Activated T-helper 1 cell treated with anti-CD3 and anti-CD28 coated beads, Interleukin-2, amount 50 U/mL, for 16 hours (primary cell): ENCODE measurements around the gene APBB2.

Experiments
- DNase-seq, 2 donors: peaks; one replicate each; pipeline ENCODE4 v3.0.0-alpha.2; 2020; ENCODE audit warnings: low read depth in 1 of 2, low spot score in 1 of 2

The APBB2 gene

DNA sequence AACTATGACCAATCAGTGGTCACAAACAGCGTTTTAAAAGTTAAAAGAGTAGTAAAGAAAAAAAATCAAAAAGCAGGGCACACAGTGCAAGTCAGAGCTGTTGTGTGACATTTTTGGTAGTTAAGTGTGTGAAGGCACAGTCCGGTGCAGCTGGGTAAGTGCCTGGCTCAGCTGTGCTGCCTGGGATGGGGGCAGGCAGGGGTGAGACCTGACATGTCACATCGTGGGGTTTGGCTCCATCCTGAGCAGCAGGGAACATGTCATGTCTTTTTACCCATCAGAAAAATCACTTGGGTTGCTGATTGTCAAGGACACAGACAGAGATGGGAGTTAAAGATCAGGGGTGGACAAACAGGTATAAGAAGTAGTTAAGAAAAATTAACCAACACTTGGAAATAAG is 339.4 kb downstream of the APBB2 start:
- no peak for DNase-seq

DNA sequence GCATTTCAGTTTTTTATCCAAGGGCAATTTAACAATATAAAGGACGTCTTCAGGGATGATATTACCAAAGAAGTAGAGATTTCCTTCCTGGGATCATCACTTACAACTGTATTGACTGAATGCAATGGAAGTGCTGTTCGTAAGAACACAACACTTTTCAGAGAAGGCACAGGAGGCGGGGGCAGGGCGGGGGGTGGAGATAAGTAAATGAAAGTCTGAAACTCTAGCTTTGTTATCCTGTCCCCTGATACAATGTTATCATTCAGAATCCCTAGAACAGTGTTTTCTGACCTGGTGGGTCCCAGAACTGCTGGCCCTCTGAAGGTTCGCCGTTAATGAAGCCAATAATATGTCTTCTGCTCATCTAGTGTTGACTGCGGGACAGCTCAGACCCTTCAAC is 340.0 kb downstream of the APBB2 start:
- no peak for DNase-seq

GRCh38 chr4:40871695-40872250 is 342.6 kb downstream of the APBB2 start:
- DNase-seq, result no peak

GRCh38 chr4:40870150-40870549 is 344.2 kb downstream of the APBB2 start:
- no peak for DNase-seq

- DNase-seq, result no peak
These were observed 348.6 kb downstream of the APBB2 start for GRCh38 chr4:40865696-40866095.

GRCh38 chr4:40864531-40864930 is 349.8 kb downstream of the APBB2 start:
- DNase-seq, result no peak

DNA sequence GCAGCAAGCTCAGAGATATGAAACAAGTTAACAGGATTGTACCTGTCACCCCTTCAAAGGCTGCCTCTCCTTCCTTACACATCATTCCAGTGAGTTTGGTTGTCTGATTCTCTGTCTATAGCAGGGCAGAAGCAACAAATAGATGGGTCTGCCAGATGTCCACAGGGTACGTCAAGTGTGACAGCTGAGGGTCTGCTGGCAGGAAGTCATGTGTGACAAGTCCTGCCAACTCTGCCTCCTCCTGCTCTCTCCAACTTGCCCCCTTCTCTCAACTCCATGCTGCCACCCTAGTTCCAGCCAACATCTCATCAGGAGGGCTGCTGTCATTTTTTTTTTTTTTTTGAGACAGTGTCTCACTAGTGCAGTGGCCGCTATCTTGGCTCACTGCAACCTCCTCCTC is 355.4 kb downstream of the APBB2 start:
- DNase-seq, result no peak

- DNase-seq, result no peak
These were observed 356.4 kb downstream of the APBB2 start for GRCh38 chr4:40857956-40858355.

GRCh38 chr4:40856840-40857362 is 357.4 kb downstream of the APBB2 start:
- peak in 1 of 2 donors; percentile 23 for DNase-seq

GRCh38 chr4:40856277-40856839 is 358.0 kb downstream of the APBB2 start:
- no peak for DNase-seq

DNA sequence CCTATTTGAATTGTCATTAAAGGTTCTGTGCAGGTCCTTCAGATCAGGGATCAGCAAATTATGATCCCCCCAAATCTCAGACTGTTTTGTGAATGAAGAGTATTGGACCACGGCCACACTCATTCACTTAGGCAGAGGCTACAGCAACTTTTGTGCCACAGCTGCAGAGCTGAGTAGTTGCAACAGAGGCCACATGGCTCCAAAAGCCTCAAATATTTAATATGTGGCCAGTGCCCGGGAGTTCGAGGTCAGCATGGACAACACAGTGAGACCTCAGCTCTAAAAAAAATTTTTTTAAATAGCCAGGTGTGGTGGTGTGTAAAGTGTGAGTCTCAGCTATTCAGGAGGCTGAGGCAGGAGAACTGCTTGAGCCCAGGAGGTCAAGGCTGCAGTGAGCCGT is 363.8 kb downstream of the APBB2 start:
- DNase-seq, result no peak

DNA sequence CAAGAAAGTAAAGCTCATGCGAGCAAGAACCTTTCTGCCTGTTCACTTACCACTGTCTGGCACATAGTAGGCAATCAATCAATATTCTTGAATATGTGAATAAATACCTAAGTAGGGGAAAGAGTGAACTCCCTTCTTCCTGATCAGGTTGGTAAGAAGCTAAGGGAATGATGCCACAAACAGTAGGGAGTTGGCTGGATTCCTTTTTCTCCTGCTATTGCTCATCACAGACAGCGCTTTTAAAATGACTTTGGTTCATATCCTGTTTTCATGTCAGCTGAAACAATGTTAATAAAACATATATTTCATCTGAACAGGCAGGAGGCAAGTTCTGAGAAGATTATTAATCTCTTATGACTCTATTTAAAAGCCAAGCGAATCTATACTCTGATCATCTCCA is 365.4 kb downstream of the APBB2 start:
- no peak for DNase-seq

DNA sequence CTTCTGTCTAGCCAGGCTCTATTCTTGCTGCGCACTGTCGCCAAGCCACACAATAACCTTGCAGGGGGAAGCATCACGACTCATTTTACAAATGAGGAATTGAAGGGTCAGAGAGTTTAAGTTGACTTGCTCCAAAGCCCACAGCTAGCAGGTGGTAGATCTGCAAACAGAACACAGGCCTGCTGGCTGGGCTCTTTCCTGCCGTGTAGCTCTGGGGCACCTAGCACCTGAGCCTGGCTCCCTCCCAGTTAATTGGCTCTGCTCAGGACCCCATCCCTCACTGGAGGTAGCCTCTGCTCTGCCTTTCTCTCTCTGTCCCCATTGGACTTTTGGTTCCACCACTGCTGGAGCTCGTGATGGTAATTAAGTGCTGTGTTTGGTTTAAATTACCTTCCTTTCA is 366.1 kb downstream of the APBB2 start:
- no peak for DNase-seq

- no peak for DNase-seq
These were observed 367.8 kb downstream of the APBB2 start for GRCh38 chr4:40846532-40846931.

GRCh38 chr4:40845154-40845835 is 369.0 kb downstream of the APBB2 start:
- DNase-seq, result no peak

GRCh38 chr4:40844261-40844660 is 370.1 kb downstream of the APBB2 start:
- DNase-seq, result no peak

DNA sequence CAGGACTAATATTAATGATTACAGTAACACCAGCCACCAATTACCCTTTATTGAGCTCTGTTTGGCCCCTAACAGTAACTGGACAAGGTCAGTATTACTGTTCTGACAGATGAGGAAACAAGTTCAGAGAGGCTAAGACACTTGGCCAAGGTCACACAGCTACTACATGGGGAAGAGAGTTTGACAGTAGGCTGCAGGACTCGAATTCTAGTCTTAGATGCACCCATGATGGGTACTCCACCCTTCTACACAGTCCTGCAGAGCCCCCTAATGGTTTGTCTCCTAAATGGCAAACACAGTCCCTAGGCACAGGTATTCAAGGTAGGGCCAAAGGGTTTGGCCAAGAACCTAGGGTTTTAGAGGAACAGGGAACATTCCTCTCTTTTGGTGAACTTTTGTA is 370.6 kb downstream of the APBB2 start:
- no peak for DNase-seq

DNA sequence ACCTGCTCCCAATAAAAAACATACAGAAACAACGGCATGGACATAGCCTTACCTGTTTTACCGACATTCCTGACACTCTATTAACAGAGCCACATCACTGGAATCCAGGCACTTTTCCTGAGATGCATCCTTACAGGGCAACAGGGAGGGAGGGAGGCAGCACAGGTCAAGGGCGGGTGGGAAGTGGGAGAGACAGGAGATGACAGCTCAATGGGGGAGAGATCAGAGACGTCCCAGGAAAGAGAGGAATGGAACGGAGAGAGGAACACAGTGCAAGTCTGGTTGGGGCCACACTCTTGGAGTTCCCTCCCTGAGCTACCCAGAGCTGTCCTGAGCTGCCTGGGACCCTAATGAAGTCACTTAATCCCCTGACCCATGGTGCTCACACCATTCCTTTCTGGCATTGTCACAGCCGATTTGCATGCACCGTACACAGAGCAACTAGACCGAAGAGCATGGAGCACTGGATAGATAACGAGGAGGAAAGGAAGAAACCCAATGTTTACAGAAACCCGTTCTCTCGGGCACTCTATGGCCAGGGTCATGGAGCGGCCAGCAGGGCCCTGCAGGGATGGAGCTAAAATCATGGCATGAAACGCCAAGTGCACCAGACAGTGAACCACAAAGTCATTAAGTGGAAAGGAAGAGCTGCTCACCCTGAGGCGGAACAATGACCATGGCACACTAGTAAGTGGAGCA is 371.5 kb downstream of the APBB2 start:
- DNase-seq, result no peak

DNA sequence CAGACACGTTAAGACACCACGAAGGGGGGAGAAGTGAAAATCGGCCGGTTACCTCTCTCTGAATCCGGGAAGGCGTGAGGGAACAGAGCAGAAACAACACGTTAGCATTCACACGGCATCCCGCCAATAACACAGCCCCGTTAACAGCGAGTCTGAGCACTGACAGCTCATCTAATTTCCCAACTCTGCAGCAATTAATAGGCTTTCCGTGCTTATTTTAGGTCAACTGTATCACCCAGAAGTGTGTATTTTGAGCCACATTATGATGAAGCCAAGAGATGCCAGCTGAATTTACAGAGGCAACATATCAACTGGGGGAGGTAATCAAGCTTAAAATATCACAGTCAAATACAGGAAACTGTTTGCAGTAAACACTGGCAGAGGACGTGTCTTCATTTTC is 372.0 kb downstream of the APBB2 start:
- no peak for DNase-seq

DNA sequence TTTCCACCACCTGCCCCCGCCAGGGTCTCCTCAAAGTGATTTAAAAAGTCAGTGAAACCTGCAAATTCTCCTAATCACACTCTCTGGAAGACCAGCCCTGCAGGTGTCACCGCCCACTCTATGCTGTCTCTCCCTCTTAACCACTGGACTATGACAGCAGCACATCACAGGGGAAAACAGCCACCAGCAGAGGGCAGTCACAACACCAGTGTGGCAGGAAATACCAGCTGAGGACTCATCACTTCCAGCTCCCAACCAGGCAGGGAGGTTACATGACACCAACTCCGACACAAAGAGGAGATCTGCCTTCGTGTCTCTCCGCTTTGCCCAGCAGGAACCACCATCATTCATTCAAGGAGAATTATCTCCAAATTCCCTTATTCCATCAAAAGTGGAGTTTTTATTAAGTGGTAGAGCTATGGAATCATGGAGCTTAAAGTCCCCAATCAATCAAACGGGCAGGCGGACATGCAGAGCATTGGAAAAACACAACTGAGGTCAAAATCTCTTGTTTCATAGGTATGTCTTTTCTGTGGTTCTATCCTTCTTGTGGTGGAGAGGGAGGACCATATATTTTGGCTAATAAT is 373.3 kb downstream of the APBB2 start:
- peak; percentile 35 to 44 for DNase-seq

DNA sequence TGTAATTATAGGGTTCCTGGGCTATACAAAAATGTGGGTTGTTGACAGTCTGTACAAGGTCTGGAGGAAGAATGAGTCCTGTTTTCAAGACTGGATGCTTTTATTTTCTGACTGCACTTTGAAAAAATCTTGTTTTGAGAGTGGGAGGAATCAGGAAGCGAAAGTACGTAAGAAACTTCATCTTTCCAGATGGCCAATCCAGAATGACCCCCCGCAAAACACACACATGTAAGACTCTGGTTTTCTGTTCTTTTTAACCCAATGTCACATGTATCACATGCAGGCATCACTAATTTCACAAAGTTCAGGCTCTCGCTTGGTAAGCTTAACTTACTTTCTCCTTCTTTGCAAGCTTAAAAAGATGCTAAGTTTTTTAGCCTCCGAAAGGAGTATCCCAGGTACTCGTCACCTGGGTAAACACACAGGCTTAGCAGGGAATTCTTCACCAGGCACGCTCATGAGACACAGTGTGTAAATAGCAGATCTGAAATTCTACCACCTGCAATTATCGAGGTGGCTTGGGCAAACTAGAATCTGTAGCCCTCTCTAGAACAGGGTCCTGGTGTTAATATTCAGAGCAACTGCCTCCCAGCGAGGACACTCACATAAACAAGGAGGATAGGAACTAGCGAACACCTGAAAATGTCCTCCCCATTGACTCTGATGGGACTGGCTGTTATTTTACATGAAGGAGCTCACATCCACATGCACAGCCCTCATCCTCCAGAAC is 373.9 kb downstream of the APBB2 start:
- no peak for DNase-seq
